Stimulated activated CD8-positive, alpha-beta memory T cell treated with anti-CD3 and anti-CD28 coated beads, Interleukin-4, amount 100 ng/mL, for 4 hours (primary cell): ENCODE results near the gene USP13.

Experiments used
- DNase-seq, 2 donors: peaks; one replicate each; pipeline ENCODE4 v3.0.0-alpha.2; 2020; ENCODE audit warnings: low read depth in 2 of 2, low spot score in 1 of 2

USP13 gene

DNA sequence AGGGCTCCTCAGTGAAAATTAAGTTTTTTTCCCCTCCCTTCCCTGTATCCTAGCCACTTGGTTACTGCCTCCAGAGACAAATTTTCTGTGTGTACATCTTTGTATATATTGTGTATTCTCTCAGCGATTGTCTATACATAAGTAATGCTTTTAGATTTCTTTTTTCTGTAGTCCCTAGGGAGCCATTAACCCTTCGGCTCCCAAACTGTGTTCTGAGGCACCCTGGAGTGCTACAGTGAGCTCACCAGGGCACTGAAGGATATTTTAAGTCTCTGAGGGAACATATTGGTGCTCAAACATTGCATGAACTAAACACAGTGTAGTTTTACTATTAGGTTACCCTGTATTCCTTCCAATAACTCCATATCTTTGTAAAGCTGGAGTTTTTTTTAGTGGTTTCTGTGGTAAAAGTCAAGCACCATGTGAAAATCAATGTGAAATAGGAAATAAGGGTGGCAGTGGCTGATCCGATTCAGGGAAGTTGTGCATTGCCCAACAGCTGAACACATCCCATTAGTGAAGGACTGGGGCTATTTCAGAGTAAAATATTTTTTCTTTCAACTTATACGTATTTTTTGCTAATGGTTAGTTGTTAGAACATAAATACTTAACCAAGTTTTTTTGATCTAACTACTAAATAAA, 43.0 kb downstream of the USP13 start:
- DNase-seq: no peak

DNA sequence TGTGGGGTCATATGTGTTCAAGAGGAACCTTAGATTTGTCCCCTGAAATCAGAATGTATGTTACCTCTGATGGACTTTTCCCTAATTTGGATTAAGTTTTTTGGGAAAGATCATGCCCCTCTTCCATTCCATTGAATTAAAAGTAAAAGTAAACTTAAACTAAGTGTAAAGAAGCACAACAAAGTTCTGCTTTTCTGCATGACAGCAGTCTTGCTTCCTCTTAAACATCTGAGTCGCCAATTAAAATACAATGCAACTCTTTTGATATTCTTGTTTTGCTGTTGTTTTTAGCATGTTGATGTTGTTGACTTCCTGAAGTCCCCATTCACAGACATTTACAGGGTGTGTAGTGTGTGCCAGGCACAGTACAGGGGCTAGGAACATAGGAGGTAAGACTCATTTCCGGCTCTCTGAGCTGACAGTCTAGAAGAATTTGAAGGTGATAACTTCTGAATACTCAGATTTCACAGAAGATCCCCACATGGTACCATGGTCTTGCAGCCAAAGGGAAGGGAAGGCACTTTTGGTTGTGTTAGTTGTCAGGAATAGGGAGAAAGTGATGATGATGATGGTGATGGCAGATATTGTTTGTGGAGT, 45.0 kb downstream of the USP13 start:
- no peak for DNase-seq

DNA sequence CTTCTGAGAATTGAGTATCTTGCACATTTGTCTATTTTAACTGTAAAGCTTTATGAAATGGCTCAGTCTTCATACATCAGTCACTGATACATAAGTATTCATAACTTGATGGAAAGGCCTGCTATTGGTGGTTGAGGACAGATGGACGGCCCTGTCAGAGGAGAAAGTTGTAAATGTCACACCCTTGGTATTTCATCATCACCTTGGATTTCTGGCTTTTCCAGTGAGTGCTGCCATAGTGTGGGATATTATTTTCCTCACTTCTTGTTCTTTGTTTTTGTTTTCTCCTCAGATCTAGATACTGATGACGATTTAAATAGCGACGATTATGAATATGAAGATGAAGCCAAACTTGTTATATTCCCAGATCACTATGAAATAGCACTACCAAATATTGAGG, 47.9 kb downstream of the USP13 start:
- DNase-seq: no peak

DNA sequence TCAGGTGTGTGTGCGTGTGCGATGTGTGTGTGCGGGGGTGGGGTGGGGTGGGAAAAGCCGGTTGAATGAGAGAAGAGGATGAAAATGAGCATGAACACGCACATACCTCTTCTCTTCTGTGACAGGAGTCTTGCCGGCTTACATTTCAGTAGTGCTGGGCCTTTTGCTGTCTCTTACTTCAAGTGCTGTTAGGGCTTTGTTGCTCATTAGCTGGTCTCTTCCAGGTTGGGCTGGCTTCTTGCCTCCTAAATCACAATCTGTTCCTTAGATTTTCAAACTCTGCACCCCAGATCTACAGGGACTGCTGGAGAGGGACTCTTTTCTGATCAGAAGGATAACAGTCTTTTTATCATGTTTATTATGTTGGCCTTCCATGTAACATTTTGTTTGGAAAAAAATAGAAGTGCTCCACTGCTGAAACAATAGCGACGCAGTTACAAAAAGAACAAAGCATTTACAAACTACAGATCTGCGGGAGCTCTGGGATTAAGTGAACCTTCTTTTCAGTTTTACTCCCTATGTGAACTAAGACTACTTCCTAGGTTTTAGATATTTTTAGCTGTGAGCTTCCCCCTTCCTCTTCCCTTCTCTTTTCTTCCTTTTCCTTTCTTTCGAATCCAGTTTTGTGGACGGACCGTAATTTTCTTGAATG, 48.5 kb downstream of the USP13 start:
- no peak for DNase-seq

DNA sequence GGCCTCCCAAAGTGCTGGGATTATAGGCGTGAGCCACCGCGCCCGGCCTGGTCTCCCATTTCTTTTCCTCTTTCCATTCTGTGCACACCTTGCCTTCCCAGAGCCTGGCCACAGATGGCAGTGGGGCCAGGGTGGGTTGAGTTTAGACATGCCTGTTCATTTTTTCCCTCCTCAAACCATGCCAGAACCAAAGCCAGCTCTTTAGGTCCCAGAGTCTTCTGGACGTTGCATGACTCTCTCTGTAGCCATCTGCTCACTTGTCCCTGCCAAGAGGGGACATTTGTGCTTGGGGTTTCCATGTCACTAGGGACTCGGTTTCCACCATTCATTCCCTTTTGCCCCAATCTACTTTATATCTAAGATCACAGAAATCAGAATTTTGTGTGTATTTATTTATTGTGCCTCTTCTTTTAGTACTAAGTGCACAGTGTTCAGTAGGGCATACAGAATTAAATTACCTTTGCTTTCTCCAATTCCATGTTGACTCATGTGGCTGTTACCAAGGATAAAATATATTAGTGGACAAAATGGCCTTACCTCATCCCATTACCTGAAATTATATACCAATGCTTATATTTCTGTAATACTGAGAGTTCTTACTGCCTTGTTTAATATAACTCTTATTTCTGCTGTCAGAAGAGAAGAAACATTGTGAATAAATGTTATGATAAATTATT, 49.6 kb downstream of the USP13 start:
- no peak for DNase-seq

DNA sequence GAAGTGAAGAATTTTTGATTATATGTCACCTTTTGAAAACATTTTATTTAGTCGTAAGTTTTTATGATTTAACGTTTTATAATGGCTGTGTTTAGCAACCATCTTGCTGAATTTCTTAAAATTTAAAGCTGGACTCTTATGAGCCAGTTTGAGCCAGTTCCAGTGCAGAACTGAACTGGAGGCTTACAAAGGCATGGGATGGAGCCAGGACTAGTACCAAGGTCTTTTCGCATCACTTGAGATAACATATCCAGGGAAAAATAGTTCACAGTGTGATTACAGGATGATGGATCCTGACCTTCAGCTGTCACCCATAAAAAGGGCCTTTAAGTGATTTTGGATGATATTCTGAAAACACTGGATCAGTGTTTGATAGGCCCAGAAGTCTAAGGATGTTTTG, 51.0 kb downstream of the USP13 start:
- DNase-seq: no peak

DNA sequence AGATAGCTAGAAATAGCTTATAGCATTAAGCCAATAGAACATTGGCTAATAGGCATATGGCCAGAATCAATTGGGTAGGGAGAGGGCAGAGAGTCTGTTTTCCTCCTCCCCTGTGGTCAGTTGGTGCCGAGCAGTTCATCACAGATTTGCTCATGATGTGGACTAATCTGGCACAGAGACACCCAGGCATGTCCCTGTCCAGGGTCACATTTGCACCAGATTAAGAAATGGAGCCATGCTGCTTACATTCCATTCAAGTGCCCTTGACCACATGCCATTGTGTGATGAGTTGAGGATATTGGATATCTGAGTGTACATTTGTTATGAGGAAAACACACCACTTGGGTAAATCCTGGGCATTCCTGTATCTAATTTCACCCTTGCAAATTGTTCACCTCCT, 53.4 kb downstream of the USP13 start:
- DNase-seq: no peak

DNA sequence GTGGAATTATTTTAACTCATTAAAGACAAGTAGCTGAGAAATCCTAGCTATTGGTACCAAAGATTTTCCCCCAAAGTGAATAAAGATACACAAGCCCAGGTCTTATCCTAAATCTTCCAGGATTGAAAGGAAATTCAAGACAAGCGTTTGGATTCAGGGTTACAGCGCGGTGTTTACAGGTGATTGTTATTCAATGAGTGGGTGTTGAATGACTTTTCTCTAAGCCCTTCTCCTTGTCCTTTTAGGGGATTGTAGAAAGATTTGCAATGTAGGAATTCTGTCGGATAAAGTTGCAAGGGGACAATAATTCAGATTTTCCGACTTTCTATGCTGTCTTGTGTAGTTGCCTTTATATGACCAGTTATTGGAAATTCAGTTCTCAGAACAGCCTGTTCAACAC, 57.2 kb downstream of the USP13 start:
- no peak for DNase-seq

DNA sequence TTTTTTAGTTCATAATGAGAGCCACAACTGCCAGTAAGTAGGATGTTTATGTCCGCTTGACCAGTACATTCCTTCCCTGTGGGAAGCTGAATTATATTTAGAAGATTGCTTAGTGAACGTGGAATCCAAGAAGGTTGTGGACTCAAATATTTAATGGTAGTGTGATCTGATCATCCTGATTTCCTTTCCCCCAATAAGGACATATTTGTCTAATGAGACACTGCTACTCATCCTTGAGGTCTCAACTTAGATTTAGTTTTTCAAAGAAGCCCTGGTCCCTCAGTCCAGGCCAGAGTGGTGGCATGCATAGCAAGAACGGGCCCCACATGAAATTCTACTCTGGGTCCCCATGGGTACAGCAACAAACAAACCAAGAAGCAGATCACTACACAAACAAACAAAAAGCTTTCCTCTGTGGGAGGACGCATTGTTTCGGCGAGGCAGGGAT, 60.8 kb downstream of the USP13 start:
- no peak for DNase-seq

DNA sequence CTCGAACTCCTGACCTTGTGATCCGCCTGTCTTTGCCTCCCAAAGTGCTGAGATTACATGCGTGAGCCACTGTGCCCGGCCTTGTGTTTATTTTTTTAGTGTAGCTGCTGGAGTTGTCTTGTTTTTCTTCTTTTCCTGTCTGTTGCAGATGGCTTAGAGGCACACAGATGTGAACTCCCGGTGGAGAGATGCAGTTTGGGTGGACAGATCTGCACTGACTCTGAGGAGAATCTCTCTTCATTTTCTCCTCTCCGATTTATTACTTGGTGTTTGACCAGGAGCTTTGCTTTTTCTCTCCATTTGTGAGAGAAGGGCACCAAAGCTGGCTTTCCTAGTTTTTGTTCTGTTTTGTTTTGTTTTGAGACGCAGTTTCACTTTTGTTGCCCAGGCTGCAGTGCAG, 62.7 kb downstream of the USP13 start:
- DNase-seq: no peak

DNA sequence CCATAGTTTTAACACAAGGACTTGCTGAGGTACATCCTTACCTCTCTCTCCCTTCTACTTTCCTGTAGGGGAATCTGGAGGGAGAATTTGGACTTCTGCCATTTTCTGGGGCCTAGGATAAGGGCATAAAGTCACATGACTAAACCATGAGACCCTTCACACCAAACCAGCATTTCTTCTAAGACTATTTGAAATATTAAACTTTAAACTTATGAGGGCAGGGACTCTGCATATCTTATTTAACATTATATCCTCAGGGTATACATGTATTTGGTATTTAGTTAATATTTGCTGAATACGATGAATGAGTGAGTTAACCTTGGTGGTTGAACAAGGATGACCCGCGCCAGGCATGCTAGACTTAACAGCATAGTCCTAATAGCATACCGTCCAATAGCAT, 63.4 kb downstream of the USP13 start:
- DNase-seq: no peak

DNA sequence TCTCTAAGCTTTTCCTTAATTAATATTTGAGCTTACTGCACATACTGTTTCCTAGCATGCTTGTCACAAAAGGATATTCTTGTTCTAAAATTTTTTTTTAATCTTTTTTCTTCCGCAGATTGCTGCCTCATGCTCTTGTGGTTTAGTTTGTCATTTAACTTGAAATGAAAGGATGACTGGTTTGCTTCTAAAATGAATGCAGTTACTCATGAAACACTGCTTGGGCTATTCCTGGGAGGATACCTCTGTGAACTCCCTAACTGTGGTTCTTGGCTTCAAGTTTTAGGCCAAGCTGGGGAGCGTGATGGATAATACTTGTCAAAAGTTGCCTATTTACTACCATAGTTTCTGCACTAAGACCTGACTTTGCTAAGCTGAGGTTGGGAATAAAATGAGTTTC, 64.0 kb downstream of the USP13 start:
- DNase-seq: no peak

DNA sequence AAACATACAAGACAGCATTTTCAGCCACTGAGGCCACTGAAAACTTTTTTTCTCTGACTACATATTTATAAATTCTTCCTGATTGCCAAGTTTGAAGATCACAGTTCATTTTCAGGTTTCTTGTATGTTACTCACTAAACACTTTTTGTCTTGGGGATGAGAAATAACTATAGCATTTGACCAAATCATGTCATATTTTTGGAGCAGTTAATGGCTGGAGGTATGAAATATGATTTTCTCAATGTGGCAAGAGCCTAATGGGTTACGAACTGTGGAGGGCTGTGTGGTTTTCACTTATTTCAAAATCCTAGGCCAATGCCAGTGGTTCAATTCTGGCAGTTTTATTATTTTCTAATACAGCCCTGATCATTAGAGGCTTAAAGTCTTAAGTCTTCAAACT, 64.4 kb downstream of the USP13 start:
- no peak for DNase-seq

DNA sequence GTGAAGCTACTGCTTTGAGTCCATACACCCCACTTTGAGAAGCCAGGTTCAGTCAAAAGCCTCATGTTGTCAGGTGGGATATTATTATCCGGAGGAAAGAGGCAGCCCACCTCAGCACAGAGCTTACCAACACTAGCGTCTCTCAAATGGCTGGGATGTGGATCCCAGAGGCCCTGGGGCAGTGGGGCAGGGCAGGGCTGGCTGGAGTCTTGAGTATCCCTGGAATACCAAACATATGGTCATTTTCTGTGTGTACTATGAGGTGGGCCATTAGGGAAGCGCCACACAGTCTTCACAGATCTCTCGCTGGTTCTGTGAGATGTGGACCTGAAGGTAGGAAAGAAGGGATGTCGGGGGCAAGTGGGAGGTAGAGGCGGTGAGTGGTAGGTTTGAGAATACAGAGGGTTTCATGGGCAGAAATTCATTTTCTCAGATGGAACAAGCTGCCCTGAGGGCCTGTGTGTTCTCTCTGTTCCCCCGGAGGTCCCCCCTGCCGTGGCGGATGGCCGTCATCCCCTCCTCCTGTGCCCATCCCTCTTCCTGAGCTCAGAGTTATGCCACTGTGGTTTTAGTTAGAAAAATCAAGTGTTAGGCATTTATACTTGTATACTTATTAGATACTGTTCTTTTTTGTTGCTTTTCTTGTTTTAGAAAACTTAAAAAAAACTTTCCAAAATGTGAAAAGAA, 66.4 kb downstream of the USP13 start:
- DNase-seq: no peak

DNA sequence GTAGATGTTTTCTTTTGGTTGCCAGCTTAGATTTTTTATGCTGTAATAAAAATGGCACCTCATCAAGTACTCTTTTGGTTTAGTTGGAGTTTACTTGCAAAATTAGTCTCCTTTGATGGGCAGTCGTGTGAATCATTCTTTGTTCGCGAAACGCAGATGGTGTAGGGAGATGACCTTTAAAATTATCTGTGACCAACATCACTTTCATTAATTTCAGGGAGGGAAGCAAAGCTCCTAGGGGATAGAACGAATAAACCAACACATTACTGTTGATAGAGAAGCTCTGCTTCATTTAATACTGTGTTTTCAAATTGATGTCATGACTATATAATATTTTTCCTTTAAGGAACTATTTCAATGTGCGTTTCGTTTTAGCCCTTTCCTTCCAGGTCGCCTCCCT, 67.4 kb downstream of the USP13 start:
- DNase-seq: no peak

DNA sequence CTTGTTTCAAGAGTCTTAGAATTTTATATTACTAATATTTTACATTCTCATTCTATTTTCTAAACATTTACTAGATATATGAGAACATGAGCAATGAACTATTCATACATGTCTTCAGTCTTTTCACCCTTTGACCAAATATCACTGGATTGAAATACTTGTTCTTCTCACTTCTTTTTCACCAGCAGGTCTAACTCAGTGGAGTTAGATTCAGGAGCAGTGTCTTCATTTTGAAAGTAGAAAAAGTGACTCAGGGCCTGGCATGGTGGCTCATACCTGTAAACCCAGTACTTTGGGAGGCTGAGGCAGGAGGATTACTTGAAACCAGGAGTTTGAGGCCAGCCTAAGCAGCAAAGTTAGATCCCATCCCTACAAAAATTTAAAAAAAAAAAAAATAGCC, 70.8 kb downstream of the USP13 start:
- no peak for DNase-seq

DNA sequence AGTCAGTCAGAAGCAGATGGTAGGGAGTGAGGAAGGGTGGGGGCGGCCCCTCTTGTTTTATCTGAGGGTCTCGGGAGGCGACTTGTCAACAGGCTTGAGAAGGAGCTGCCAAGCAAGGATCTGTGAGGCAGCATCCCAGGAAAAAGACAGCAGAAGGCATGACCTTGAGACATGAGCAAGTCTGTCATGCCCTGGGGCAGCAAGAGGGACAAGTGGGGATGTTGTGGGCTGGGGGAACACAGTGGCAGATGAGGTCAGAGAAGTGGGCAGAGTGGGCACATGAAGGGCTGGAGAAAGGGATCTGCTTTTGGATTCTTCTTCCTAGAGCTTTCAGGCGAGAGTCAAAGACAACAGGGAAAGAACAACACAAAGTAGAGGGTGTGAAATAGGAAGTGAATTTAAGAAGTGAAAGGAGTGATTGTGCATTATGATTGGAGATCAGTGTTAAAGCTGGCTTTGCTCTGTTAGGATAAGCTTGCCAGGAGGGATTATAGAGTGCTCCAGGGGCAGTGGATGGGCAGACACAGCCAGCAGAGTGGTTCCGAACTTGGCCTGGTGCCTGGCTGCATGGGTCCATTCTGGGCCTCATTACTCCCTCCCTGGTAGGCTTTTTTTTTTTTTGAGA, 73.3 kb downstream of the USP13 start:
- no peak for DNase-seq

DNA sequence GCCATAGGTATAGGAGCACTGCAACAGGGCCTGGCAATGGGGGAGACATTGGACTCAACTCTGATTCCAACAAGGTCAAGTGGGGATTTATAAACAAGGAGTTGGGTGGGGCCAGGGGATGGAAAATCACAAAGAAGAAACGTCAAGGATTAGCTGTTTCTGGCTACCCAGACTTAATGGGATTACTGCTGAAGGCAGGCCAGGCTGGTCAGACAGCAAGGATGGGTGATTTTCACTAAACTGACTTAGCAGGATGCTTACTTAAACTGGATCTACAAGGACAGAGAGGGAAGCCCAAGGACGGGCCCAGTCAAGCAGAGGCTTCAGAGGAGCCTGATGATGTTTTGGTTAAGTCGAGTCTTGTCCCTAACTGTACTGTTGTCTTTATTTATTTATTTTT, 76.2 kb downstream of the USP13 start:
- DNase-seq: no peak

DNA sequence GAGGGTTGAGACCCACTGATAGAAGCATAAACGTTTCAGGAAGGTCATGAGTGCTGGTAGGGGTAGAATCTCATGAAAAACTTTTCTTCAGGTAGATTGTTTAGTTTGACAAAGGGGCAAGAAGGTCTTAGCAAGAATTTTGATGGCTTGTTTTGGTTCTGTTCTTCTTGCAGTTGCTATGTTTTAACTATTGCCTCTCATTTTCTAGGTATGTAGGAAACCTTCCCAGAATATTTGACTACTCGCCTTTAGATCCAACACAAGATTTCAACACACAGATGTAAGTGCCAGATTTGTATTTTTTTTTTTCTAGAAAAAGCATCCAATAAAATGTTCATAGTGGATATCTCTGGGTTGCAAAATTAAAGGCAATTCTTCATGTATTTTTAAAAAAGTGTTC, 77.1 kb downstream of the USP13 start:
- DNase-seq: no peak

DNA sequence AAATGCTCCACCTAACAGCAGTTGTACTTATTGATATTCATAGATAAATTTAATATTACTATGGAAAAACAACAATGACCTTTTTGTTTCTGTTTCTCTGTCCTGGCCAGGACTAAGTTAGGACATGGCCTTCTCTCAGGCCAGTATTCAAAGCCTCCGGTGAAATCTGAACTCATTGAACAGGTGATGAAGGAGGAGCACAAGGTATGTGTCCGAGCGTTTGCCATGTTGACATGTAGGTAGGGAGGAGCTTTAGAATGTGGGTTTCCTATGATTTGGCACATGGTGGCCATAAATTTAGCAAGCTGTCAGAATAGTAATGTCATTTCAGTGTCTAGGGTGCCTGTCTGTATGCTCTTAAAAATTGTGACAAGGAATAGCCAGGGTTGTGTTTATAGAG, 77.7 kb downstream of the USP13 start:
- DNase-seq: no peak

DNA sequence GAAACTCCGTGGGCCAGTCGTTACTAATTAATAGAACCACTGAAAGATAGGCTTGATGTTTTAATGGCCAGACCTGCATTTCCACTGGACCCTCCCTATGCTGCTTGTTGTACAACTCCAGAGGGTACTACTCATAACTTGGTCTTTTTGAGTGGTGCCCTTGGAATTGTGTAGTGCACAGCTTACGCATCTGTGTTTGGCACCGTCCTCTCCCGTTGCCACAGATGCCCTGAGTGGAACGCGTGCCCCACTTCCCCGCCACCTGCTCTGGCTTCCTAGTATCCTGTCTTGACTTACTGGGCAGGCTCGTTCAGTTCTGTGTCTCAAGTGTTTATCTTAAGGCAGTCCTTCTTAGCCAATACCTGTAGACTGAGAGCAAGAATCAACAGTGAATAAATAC, 78.7 kb downstream of the USP13 start:
- DNase-seq: no peak
